ENCODE data around the gene NMNAT3.

DNA sequence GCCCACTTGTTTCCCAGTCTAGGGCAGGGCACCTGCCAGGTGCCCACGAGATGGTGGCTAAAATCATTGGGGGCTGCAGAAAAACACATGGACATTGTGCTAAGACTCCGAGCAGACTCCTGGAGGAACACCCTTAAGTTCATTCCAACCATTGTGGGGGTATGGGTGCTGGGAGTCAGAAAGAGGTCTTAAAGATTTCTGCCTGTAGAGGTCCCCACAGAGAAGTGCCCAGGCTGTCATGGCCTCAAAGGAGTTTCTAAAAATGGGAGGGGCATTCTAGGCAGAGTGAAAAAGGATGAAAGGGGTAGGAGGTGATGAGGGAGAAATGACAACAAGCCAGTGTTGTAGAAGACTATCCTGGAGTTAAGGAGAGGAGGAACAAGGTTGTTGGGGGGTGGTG, 155.4 kb downstream of the NMNAT3 start:
- TF ChIP-seq EZH2phosphoT487 (IDR thresholded peaks at IDR 0.05) = no peak
- TF ChIP-seq, protein P1, sequence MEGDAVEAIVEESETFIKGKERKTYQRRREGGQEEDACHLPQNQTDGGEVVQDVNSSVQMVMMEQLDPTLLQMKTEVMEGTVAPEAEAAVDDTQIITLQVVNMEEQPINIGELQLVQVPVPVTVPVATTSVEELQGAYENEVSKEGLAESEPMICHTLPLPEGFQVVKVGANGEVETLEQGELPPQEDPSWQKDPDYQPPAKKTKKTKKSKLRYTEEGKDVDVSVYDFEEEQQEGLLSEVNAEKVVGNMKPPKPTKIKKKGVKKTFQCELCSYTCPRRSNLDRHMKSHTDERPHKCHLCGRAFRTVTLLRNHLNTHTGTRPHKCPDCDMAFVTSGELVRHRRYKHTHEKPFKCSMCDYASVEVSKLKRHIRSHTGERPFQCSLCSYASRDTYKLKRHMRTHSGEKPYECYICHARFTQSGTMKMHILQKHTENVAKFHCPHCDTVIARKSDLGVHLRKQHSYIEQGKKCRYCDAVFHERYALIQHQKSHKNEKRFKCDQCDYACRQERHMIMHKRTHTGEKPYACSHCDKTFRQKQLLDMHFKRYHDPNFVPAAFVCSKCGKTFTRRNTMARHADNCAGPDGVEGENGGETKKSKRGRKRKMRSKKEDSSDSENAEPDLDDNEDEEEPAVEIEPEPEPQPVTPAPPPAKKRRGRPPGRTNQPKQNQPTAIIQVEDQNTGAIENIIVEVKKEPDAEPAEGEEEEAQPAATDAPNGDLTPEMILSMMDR (IDR thresholded peaks at IDR 0.05) = peak; percentile 30

Measured in neural progenitor cell (in vitro differentiated cells).